ENCODE data around the gene PUS3.
A peak's percentile ranks its signal among the peaks of the same experiment; 100 is the strongest.

The PUS3 gene

DNA sequence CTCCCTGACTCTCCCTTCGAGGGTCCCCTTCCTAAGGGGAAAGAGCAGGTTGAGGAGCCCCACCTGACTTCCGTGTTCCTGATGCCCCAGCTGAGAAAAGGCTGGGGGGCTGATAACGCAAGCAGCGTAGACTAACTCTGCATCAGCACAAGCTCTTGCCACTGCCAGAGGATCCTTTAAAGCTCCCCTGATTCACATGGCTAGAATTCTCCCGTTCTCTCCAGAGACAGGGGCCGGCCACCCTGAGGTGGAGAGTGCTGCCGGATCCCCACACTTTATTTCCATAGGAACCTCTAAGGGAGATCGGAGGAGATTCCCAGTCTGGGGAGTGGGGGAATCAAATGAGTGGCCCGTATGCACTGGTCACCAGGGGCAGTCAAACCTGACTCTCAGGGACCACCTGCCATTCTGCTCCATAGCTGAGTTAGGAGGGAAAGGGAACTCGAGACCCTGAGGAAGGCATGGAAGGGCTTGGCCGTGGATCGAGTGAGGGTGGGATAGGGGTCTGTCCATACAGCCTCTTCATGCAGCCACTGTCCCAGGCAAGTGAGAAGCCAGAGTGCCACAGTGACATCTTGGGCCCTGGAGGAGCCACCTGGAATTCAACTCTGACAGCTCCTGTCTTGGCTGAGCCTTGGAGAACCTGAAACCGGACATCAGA is 41.5 kb upstream of the PUS3 start:
- TF ChIP-seq, protein P1, sequence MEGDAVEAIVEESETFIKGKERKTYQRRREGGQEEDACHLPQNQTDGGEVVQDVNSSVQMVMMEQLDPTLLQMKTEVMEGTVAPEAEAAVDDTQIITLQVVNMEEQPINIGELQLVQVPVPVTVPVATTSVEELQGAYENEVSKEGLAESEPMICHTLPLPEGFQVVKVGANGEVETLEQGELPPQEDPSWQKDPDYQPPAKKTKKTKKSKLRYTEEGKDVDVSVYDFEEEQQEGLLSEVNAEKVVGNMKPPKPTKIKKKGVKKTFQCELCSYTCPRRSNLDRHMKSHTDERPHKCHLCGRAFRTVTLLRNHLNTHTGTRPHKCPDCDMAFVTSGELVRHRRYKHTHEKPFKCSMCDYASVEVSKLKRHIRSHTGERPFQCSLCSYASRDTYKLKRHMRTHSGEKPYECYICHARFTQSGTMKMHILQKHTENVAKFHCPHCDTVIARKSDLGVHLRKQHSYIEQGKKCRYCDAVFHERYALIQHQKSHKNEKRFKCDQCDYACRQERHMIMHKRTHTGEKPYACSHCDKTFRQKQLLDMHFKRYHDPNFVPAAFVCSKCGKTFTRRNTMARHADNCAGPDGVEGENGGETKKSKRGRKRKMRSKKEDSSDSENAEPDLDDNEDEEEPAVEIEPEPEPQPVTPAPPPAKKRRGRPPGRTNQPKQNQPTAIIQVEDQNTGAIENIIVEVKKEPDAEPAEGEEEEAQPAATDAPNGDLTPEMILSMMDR (conservative IDR thresholded peaks at IDR 0.05; ENCODE audit: low read depth, low read length), result no peak
- no peak for DNase-seq (ENCODE audit: low read depth)
- no peak overlapping the region for H3K4me3 ChIP-seq (ENCODE audit: low read length)

DNA sequence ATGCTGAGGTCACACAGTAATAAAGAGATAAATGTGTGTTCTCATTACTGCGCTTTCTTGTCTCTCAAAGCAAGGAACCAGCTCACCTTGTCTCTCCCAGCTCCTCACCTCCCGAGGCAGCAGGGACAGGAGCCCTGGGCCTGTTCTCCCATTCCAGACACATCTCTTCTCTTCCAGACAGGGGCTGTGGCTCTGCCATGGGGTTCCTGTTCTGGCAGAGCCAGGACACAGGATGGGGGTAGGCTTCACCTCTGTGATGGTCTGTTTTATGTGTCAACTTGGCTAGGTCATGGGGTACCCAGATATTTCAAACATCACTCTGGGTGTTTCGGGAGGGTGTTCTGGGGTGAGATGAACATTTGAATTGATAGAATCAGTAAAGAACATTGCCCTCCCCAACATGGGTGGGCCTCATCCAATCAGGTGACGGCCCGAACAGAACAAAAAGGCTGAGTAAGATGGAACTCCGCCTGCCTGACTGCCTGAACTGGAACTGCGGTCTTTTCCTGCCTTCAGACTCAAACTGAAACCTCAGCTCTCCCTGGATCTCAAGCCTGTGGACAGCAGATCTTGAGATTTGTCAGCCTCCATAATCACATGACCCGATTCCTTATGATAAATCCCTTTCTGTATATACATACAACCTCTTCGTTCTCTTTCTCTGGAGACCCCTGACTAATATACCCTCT is 40.8 kb upstream of the PUS3 start:
- TF ChIP-seq, protein P1 (conservative IDR thresholded peaks at IDR 0.05; ENCODE audit: low read depth, low read length), result no peak

DNA sequence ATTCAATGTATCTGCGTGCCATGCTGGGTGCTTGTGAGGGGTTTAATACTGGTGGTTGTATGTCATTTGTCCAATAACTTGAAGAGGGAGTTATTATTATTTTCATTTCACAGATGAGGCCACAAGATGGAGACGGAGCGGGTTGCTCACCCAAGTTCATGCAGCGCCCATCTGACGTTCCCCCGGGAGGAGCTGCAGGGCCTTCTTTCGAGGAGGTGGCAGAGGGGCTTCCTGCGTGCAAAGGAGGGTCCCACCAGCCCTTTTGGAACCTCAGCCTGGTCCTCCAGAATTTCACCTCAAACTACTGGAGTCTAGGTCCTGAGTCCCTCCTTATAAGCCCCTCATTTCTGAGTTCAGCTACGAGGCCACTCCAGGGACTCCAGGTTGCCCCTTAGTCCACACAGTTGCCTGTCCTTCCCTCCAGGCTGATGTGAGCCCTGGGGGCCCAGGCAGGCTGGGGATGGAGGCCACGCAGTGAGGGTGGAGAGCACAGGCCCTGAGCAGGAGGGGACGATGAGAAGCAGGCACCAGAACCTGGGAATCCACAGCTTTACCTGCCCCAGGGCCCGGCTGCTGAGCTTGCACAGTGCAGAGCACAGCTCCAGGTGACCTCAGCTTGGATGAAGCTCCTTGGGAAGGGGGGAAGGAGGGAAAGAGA is 39.9 kb upstream of the PUS3 start:
- TF ChIP-seq, protein P1 (conservative IDR thresholded peaks at IDR 0.05; ENCODE audit: low read depth, low read length), result no peak
- no peak for DNase-seq (ENCODE audit: low read depth)
- H3K4me3 ChIP-seq (ENCODE audit: low read length), result no peak overlapping the region

More for the DNA sequence above, 40.8 kb upstream of the PUS3 start:
- DNase-seq (ENCODE audit: low read depth), result no peak
- H3K4me3 ChIP-seq (ENCODE audit: low read length), result no peak overlapping the region

DNA sequence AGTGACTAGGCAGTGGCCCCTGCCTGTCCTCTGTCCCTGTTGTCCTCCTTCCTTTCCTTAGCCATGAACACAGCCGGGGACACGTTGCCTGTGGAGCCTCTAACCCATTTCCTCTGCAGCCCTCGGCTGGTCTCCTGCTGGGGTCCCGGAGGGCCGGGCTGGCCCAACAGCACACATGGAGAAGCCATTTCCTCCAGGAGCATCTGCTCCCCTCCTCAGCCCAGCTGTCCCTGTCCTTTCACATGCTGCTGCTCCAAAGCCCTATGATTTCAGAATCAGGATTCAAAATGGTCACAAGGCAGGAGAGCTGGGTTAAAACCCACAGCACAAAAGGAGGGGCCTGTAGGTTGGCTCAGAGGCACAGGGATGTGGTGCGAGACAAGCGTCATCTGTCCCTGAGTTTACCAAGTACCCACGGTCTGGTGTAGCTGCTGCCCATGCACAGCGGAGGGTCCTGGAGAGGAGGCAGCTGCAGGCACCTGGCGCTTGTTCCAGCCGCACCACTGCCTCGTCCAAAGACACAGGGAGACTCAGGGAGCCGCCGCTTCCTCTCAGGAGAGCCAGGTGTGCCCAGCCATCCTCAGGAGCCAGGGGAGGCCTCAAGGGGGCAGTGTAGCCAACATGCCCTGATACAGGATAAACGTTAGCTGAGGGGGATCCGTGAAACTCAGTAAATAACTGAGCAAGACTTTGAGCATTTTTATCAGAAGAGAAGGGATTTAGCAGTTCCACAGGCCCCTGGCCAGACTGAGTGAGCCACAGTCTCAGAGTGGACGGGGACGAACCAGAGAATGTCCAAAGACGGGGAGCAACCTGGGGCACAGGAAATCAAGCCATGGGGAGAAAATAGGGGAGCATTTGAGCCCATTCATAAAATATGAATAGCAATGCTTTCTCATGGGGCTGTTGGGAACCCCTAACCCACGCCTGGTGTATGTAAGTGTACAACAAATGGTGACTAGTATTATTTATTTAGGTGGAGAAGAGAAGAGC is 38.9 kb upstream of the PUS3 start:
- H3K4me3 ChIP-seq (ENCODE audit: low read length), result no peak overlapping the region
- TF ChIP-seq, protein P1 (conservative IDR thresholded peaks at IDR 0.05; ENCODE audit: low read depth, low read length), result peak; percentile 95
- peak; percentile 3 for DNase-seq (ENCODE audit: low read depth)

DNA sequence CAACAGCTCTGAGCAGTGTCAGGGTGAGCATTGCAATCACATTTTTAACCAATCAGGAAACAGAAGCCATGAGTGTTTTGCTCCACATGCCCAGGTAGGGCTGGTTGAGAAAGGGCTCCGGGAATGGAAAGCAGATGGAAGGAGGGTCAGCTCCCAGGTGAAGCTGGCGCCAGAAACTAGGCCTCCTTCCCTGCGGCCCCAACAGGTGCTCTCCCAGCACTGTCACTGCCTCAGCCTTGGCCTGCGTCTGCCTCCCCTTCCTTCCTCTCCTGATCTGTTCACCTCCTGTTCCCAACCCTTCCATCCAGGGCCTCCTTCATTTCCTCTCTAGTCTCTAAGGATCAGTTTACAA is 38.2 kb upstream of the PUS3 start:
- no peak for DNase-seq (ENCODE audit: low read depth)
- H3K4me3 ChIP-seq (ENCODE audit: low read length), result no peak overlapping the region
- TF ChIP-seq, protein P1 (conservative IDR thresholded peaks at IDR 0.05; ENCODE audit: low read depth, low read length), result no peak

DNA sequence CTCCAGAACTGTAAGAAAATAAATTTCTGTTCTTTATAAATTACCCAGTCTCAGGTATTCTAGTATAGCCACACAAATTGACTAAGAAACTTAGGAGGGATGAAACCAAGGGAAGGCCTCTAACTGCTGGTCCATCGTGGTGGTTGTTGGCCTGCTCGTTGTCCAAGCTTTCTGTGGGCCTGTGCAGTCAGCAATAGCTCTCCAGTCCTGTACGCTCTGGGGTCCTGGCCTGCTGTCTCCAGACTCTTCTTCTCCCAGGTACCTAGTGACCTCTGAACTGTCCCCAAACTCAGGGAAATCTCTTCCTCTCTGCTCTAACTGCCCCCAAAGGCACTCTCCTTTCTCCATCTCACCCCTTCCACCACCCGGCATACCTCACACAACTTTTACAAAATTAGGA is 37.1 kb upstream of the PUS3 start:
- no peak for DNase-seq (ENCODE audit: low read depth)
- H3K4me3 ChIP-seq (ENCODE audit: low read length), result no peak overlapping the region
- TF ChIP-seq, protein P1 (conservative IDR thresholded peaks at IDR 0.05; ENCODE audit: low read depth, low read length), result no peak
